Measurements from ENCODE around the gene ZNF865. TPM values are rescaled to one million over a fixed set of nuclear protein-coding genes. Genes with fewer than 3 reads are reported as not detected.

ZNF865 gene
- total RNA-seq, 1 donor from 2014 or later, result 21.4 TPM

- peaks cover 38% of the 10 kb centered on the region for H3K4me1 Mint-ChIP-seq
- peaks cover 7% of the 10 kb centered on the region for H3K36me3 Mint-ChIP-seq
Measured at GRCh38 chr19:55635856-55636440, 30.5 kb downstream of the ZNF865 start.

GRCh38 chr19:55636723-55637122 is 31.3 kb downstream of the ZNF865 start:
- no peak for DNase-seq (ENCODE audit: low spot score in 2 of 2, unreplicated experiment in 2 of 2)
- Mint-ChIP-seq H3K36me3 (peaks cover 7% of the 10 kb centered on the region), H3K4me1 (peaks cover 40% of the 10 kb centered on the region), H3K27me3 (ENCODE audit: low read depth) (no peaks in the 10 kb centered on the region), H3K4me3 (peak overlapping the region; percentile 99), H3K9me3 (no peaks in the 10 kb centered on the region), H3K27ac (peak overlapping the region; percentile 100)
- no peak for TF ChIP-seq CTCF (IDR thresholded peaks at IDR 0.05; ENCODE audit: unreplicated experiment)

More at GRCh38 chr19:55635856-55636440, 30.5 kb downstream of the ZNF865 start:
- no peaks in the 10 kb centered on the region for H3K27me3 Mint-ChIP-seq (ENCODE audit: low read depth)
- no peaks in the 10 kb centered on the region for H3K9me3 Mint-ChIP-seq
- H3K4me3 Mint-ChIP-seq, result peak overlapping the region; percentile 99
- DNase-seq (ENCODE audit: low spot score in 2 of 2, unreplicated experiment in 2 of 2), result no peak
- TF ChIP-seq CTCF (IDR thresholded peaks at IDR 0.05; ENCODE audit: unreplicated experiment), result no peak
- peak overlapping the region; percentile 100 for H3K27ac Mint-ChIP-seq

- Mint-ChIP-seq H3K9me3 (no peaks in the 10 kb centered on the region), H3K27ac (no peak overlapping the region), H3K27me3 (ENCODE audit: low read depth) (no peaks in the 10 kb centered on the region), H3K4me1 (peaks cover 41% of the 10 kb centered on the region), H3K36me3 (peaks cover 7% of the 10 kb centered on the region), H3K4me3 (peak overlapping the region; percentile 28)
- no peak for TF ChIP-seq CTCF (IDR thresholded peaks at IDR 0.05; ENCODE audit: unreplicated experiment)
- no peak for DNase-seq (ENCODE audit: low spot score in 2 of 2, unreplicated experiment in 2 of 2)
Measured at GRCh38 chr19:55637534-55637933, 32.1 kb downstream of the ZNF865 start.

GRCh38 chr19:55638864-55639359 is 33.5 kb downstream of the ZNF865 start:
- no peak for DNase-seq (ENCODE audit: low spot score in 2 of 2, unreplicated experiment in 2 of 2)
- H3K4me1 Mint-ChIP-seq, result peaks cover 49% of the 10 kb centered on the region
- no peaks in the 10 kb centered on the region for H3K9me3 Mint-ChIP-seq
- H3K36me3 Mint-ChIP-seq, result peaks cover 7% of the 10 kb centered on the region
- no peak overlapping the region for H3K4me3 Mint-ChIP-seq
- no peak for TF ChIP-seq CTCF (IDR thresholded peaks at IDR 0.05; ENCODE audit: unreplicated experiment)
- H3K27ac Mint-ChIP-seq, result no peak overlapping the region
- H3K27me3 Mint-ChIP-seq (ENCODE audit: low read depth), result no peaks in the 10 kb centered on the region

- H3K36me3 Mint-ChIP-seq, result peaks cover 7% of the 10 kb centered on the region
- no peaks in the 10 kb centered on the region for H3K27me3 Mint-ChIP-seq (ENCODE audit: low read depth)
- peak overlapping the region; percentile 80 for H3K4me3 Mint-ChIP-seq
- H3K4me1 Mint-ChIP-seq, result peaks cover 50% of the 10 kb centered on the region
- H3K9me3 Mint-ChIP-seq, result no peaks in the 10 kb centered on the region
- TF ChIP-seq CTCF (IDR thresholded peaks at IDR 0.05; ENCODE audit: unreplicated experiment), result no peak
- peak overlapping the region; percentile 96 for H3K27ac Mint-ChIP-seq
- no peak for DNase-seq (ENCODE audit: low spot score in 2 of 2, unreplicated experiment in 2 of 2)
Measured at GRCh38 chr19:55640043-55640576, 34.7 kb downstream of the ZNF865 start.
